ENCODE results near the gene HNRNPA3.

DNA sequence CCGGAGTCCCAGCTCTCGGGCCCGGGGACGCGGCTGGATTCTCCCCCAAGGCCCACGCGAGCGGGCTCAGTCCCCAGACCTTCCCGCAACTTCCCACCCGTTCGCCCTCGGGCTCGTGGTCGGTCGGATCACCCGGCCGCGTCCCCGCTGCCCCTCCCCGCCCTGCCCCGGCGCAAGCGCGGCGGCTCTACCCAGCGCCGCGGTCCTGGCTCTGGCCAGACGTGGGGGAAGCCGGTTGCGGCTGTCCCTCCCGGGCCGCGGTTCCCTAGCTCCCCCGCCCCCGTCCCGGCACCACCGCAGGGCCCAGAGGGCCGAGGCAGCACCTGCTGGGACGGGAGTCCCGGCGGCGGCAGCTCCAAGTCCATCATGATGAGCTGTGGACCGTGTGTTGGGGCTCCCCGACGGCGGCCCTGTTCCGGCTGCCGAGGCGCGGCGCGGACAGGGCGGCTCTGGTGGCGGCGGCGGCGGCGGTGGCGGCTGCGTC, 51.7 kb downstream of the HNRNPA3 start:
- TF ChIP-seq GATA3 (IDR thresholded peaks at IDR 0.05; ENCODE audit: low read depth, low read length) (no peak), GATA2 (IDR thresholded peaks at IDR 0.05; ENCODE audit: low read depth, low read length) (no peak)
